ENCODE measurements around the gene ZNF630. TPM values are rescaled to one million over a fixed set of nuclear protein-coding genes. Genes with fewer than 3 reads are reported as not detected.
"Not testable (repeated sequence)": the region's sequence is repeated elsewhere in the genome, so short reads cannot be mapped to it uniquely, and the experiment has no call there.

The ZNF630 gene
- 4.4 and 4.5 TPM in 2 replicates for total RNA-seq (2014; rRNA removed; shearing (Covaris generic))

DNA sequence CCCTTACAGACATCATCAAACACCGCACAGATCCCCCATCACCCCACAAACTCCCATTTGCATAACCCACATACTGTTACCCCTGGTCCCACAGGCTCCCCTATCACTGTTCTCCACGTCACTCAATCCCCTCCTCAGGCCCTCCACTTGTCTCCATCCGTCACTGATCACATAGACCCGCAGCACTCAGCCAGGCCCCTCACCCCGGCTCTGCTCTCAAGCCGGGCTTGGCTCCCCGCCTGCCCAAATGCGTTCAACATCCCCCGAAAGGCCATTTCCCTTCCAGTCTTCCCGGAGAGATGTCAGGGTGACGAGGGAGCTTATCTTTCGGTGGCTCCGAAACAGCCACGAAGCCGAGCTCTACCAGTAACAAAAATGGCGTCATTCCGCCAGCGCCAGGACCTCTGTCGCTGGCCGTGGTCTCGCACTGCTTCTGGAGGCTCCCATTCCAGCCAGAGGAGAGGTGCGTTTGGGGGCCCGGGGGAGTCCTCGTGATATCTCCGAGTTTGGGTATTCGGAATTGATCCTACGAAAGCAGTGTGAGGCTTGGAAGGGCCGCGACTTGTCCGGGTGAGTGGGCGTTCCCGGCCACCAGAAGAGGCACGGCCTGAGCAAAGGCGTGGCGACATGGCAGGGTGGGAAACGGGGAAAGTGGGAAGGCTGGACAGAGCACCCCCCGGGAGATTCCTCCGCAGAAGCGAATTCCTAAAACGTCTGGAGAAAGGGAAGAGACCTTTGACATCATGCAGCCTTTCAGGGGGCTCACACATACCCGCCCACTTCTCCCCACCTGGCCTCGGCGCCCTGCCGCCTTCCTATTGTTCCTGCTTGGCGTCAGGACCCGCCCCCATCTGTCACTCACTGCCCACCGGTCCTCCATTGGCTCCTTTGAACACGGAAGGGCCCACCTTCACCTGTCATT lies at the start of gene ZNF630:
Gene ZNF630, minus strand, starts transcription at position 577 of the 922 bp plus-strand sequence. CDS start 4,754 bp downstream, outside the sequence.
- peak; percentile 76 for DNase-seq (ENCODE audit: low spot score)

- no peak for DNase-seq (ENCODE audit: low spot score)
Observed at GRCh38 chrX:48107717-48108116, 36.3 kb upstream of the ZNF630 start.

DNA sequence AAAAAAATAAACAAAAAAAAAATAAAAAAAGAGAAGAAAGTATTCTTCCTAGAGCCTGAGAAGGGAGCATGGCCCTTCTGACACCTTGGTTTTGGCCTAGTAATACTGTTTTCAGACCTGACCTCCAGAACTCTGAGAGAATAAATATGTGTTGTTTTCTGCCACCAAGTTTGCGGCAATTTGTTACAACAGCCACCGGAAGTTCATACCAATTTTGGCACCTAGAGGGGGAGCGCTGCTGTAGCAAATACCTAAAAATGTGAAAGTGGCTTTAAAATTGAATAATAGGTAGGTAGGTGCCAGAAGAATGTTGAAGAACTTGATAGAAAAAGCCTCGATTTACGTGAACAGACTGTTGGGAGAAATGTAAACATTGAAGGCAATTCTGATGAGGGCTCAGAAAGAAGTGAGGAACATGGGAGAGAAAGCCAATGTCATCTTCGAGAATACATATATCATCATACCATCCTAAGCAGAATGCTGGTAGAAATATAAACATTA lies 31.5 kb upstream of the ZNF630 start:
- DNase-seq (ENCODE audit: low spot score), result no peak

DNA sequence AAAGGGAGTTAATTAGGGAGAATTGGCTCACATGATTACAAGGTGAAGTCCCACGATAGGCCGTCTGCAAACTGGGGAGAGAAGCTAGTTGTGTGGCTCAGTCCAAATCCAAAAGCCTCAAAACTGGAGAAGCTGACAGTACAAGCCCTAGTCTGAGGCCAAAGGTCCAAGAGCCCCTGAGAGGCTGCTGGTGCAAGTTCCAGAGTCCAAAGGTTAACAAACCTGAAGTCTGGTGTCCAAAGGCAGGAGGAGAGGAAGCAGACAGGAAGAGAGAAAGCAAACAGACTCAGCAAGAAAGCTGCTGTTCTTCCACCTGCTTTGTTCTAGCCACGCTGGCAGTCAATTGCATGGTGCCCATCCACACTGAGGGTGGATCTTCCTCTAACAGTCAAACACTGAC lies 30.0 kb upstream of the ZNF630 start:
- DNase-seq (ENCODE audit: low spot score), result no peak

GRCh38 chrX:48092558-48092957 lies 21.1 kb upstream of the ZNF630 start:
- not testable (repeated sequence) for DNase-seq (ENCODE audit: low spot score)

GRCh38 chrX:48090123-48090522 lies 18.7 kb upstream of the ZNF630 start:
- DNase-seq (ENCODE audit: low spot score), result no peak

- no peak for DNase-seq (ENCODE audit: low spot score)
Observed at GRCh38 chrX:48086082-48086481, 14.6 kb upstream of the ZNF630 start.

DNA sequence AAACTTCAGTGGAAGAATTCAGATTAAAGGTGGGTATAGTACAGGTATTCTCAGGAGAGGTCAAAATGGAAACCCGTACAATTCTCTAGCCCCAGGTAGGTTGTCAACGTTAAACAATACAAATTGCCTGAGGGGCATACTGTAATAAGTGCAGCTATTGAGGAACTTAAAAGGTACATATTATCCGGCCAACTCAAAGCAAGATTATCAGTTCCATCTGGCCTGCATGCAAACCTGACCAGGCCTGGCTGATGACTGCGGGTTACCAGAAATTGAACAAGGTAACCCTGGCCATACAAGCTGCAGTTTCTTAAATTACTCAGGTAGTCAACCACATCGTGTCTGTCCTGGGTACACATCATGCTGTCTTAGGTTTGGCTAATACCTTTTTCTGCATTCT lies 12.3 kb upstream of the ZNF630 start:
- DNase-seq (ENCODE audit: low spot score), result no peak

GRCh38 chrX:48083212-48083611 lies 11.8 kb upstream of the ZNF630 start:
- DNase-seq (ENCODE audit: low spot score), result peak; percentile 20

DNA sequence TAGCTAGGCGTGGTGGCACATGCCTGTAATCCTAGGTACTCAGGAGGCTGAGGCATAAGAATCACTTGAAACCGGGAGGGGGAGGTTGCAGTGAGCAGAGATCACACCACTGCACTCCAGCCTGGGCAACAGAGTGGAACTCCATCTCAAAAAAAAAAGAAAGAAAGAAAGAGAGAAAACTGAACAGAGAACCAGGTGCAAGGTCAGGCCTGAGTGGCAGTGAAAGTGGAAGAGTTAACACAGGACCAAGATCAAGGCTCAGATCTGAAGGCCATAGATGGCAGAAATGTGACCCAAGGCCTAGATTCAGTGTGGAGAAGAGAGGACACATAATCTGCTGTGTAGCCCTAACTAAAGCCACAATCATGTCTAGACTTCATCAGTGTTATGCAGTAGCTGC lies 4.9 kb upstream of the ZNF630 start:
- DNase-seq (ENCODE audit: low spot score), result no peak

DNA sequence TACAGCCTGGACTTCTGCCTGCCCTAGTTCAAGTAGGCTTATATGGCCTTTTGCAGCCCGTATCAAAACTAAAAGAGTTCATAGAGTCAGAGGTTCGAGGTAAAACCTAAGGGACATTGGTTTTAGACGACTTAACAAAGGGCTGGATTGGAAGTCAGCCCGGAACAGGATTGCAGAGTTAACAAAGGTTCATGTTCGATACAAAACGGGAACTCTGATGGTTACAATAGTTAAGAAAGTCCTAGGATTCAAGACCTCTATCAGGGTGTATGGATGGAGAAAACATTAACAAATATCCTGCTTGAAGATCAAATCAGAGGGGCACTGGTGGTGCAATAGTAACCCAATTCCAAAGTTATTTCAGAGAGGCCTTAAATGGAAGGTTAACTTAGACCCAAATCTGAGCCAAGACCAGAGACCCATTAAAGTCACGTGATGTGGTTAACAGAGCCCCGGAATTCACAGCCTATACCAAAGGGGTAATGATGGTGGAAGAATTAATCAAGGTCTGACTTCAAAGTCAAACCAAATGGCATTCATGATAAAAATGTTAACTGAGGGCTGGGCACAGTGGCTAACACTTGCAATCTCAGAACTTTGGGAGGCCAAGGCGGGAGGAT lies 656 bp upstream of the ZNF630 start:
- DNase-seq (ENCODE audit: low spot score), result no peak

DNA sequence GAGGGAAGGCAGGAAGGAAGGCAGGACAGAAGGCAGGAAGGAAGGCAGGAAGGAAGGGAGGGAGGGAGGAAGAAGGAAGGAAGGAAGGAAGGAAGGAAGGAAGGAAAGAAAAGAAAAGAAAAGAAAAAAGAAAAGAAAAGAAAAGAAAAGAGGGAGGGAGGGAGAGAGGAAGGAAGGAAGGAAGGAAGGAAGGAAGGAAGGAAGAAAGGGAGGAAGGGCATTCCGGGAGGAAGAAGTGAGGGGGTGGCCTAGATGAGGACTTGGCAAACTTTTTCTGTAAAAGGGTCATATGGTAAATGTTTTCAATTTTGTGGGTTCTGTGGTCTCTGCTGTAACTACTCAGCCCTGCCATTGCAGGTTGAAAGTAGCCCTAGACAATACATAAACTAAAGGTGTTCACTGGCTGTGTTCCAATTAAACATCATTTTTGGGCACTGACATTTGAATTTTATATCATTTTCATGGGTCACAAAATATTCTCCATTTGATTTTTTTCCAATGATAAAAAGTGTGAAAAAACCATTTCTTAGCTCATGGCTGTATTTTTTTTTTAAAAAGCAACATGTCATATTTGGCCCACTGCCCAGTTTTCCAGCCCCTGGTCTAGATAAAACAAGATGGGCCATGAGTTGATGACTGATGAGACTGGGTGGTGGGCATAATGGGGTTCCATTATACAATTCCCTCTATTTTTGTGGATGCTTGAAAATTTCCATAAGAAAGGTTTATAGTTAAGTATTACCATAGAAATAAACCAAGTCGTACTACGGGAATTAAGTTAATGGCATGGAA lies 3.1 kb downstream of the ZNF630 start:
- peak; percentile 24 for DNase-seq (ENCODE audit: low spot score)

- no peak for DNase-seq (ENCODE audit: low spot score)
Observed at GRCh38 chrX:48064261-48064660, 7.2 kb downstream of the ZNF630 start.

- DNase-seq (ENCODE audit: low spot score), result no peak
Observed at GRCh38 chrX:48059296-48059639, 12.2 kb downstream of the ZNF630 start.

- no peak for DNase-seq (ENCODE audit: low spot score)
Observed at GRCh38 chrX:48058621-48059295, 12.7 kb downstream of the ZNF630 start.

DNA sequence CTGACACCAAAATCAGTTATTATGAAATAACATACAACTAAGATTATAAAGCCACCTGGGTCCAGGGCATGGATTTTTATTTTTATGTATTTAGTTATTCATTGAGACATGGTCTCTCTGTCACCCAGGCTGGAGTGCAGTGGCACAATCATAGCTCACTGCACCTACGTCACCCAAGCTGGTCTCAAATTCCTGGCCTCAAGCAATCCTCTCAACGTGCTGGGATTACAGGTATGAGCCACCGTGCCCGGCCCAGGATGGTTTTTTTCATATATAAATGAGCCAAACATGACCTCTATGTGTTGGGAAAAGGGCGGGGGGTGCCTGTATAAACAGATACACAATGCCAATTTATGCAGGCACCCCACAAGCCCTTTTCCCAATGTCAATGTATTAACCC lies 24.6 kb downstream of the ZNF630 start:
- no peak for DNase-seq (ENCODE audit: low spot score)

DNA sequence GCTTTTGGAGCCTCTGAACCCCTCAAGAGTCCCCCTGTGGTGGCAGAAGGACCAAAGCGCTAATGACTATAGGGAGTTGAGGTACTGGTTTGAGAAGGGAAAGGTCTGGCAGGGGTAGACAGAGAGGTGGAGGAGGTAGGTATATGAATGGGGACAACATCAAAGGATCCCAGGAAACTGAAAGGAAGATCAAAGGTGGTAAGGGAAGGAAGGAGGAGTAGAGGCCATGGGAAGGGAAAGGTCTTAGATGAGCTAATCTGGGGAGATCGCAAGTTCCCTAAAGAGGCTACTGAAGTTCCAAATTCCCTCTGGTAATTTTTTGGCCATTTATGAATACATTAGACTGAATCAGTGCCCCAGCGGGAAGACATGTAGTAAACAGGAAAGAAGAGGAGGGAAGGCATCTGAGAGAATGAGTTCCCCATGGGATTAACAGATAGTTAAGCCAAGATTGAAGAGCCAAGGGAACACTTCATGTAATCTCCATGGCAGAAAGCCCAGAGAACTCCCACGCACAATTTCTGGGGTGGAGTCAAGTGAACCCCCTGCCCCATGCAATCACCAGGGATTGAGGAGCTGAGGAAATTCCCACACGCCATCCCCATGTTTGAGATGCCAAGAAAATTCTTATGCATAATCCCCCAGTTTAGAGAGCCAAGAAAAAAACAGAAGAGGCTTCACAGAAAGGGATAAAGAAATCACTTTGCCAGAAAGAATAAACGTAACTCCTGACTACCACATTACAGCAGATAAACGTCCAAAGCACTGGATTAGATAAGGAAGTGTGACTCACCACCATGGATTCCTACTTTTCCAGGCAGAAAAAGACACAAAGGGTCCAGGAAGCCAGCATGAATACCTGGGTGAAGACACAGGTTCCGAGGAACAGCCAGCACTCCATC lies 25.8 kb downstream of the ZNF630 start:
- DNase-seq (ENCODE audit: low spot score), result no peak

DNA sequence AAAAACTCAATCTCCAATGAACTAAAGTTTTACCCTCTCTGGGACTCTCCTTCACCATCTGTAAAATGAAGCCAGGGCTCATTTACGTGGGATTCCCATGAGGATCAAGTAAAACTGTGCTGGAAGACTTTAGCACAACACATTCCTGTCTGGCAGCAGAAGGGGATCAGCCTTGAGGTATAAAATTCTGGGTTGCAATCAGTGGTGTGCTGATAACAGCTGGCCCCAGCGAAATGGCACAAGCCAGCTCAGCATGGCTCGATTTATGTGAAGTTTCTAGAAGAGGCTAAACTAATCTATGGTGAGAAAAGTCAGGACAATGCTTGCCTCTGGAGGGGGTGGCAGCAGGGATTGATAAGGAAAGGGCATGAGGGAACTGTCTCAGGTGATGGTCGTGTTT lies 28.4 kb downstream of the ZNF630 start:
- DNase-seq (ENCODE audit: low spot score), result no peak

DNA sequence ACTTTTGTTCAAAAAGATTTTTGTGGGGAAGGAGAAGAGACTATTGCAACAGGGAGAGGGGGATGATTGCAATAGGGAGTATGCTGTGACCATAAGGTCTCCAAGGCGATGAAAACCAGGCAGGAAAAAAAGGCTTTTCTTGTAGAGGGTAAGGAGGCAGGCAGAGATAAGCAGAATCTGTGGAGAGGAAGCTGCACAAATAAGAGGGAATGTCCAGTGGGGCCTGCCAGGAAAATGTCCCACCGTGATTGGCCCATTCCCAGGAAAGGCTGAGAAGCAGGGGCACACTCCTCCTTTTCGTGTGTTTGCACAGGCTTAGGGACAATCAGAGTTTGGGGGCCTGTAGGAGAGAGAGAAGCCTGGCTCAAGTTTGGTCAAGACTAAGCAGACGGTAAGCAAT lies 35.5 kb downstream of the ZNF630 start:
- DNase-seq (ENCODE audit: low spot score), result no peak

DNA sequence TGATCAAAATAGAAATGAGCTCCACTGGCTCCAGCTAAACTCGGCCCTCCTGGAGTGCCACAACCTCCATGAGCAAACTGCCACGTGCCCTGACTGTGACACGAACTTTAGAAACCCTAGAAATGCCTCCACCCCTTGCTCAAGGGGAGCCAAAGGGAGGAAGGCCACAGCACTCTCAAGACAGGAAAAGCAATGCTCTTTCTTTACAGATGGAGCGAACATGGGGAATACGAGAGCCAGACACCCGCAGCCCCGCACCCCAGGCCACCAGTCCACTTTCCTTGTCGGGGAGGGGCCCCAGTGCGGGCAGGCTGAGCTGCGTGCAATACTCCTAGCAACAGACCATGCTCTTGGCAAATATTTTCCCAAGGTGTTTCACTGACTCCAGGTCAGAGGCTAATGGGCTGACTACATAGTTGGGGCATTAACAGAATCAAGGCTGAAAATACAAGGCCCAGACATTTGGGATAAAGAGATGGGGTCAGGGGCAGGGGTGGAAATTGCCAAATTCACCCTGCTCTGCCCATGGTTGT lies 40.7 kb downstream of the ZNF630 start:
- DNase-seq (ENCODE audit: low spot score), result not testable (repeated sequence)

All from H4 (cell line).